GM21360 (cell line): ENCODE data around the gene ARHGEF6.

Experiments
- ATAC-seq: cut with Tn5 transposase; IDR thresholded peaks from one replicate; pipeline ENCODE4 v1.9.1; 2021; ENCODE audit warnings: mild to moderate bottlenecking, moderate library complexity; ENCODE audit not compliant: unreplicated experiment

The ARHGEF6 gene

DNA sequence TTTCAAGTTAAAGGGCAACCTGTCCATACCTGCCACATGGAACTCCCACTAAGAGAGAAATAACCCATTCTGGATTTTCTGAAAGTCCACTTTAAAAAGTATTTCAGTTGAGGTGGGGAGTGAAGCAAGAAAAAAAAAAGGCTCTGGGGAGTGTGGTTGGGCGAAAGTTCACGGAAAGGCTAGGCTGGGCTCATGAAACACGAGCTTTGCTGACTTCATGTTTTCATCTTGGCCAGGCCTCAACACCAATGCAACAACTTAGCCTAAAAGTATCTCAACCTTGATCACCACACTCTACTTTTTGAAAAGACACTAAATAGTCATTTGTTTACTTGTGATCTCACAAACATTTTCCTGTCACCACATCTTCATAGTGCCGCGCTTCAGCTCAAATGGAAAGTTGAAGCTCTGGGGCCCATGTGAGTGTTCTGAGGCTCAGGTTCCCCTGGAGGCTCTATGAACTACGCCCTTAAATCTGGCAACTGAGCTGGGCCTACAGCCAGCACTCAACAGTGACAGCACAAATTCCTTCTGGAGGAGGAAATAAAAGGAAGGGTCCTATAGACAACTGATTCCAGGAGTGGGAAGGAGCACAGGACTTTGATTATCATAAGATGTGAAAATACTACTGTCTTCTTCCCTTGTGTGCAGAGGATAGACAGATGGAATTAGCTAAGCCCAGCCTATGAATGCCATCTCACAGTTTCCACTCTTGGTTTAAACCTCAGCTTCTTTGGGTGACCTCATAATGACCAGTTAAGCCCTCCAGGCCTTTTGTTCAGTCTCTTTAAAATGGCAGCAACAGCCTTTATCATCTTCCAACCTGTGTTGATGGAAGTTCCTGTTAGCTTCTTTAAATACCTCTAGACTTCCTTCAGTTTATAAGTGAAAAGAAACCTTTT is 127.7 kb downstream of the ARHGEF6 start:
- ATAC-seq = no peak

DNA sequence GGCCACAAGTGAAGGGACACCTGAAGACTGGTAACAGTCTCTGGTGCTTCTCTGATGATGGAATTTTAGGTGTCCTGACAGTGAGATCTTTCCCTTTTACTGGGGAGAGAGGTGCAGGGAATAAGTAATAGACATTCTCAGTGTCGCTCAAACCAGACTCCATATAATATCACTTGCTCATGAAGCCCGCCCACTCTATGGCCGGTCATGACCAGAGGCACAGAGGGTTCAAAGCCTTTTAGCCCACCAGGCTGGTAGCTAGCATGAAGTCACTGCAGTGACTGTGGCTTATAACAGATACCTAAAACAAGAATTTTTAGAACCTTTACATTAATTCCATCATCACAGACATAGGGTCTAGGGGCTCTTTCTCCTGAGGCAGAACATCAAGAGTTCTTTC is 129.9 kb downstream of the ARHGEF6 start:
- no peak for ATAC-seq

DNA sequence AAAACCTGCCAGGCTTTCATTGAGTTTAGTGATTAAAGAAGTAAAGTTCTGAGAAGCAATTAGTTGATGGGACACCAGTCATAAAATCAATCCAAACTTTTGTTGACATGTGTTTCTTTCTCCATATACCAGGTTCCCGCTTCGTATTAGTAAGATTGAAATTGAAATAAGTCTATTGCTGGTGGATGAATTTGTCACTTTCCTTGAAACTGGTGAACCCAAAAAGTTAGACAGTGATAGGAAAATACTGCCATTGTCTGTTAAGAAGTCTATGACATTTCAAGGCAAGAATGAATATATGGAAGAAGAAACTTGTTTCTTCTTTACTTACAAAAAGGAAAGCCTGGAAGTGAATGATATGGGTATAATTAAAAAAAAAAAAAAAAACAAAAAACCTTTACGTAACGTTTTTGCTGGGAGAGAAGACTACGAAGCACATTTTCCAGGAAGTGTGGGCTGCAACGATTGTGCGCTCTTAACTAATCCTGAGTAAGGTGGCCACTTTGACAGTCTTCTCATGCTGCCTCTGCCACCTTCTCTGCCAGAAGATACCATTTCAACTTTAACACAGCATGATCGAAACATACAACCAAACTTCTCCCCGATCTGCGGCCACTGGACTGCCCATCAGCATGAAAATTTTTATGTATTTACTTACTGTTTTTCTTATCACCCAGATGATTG is 132.9 kb downstream of the ARHGEF6 start, which contains the start of gene CD40LG:
Gene CD40LG (plus strand): TSS at position 482 of the 684 bp plus-strand sequence. CDS start 91 bp downstream, at position 573.
- ATAC-seq = no peak

DNA sequence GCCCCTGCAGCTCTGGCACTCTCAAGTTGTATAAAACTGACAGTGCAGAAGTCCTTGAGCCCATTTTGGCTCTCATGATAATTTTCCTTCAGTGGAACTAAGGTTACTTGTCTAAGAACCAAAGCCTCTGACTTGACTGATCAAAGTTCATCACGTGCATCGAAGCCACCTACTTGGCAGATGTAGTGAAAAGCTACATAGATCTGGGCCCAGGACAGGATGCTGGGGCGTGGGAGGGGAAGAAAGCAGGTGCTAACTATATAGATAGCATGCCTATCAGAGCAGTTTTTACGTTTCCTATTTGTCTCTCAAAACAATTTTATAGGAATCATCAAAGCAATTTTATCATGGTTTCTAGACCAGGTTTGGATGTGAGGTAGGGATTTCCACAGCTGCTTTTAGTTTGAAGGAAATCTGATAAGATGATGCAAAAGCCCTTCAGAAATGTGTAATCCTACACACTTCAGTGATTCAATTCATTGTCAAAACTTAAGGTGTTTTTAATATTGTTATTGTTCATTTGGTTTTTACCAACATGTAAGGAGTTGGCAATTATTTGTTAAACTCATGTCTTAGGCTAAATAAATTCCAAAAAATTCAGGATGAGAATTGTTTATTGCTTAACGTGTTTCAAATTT is 134.0 kb downstream of the ARHGEF6 start:
- ATAC-seq = no peak

DNA sequence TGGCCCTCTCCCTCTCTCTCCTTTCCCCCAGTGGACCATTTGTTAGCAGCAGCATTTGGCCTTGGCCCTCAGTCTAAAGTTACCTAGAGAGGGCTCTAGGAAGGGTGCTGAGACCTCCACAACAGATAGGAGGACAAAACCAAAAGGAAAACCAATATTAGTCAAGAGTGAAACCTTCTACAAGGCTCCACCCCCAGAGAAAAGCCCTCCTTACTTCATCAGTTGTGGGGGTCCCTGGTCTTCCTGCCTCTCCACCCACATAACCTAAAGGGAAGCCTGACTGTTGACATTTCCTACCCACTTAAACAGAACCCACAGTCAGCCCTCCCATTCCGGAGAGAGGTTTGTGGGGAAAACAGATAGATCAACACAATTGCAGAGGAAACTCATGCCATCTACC is 137.5 kb downstream of the ARHGEF6 start:
- ATAC-seq = no peak

DNA sequence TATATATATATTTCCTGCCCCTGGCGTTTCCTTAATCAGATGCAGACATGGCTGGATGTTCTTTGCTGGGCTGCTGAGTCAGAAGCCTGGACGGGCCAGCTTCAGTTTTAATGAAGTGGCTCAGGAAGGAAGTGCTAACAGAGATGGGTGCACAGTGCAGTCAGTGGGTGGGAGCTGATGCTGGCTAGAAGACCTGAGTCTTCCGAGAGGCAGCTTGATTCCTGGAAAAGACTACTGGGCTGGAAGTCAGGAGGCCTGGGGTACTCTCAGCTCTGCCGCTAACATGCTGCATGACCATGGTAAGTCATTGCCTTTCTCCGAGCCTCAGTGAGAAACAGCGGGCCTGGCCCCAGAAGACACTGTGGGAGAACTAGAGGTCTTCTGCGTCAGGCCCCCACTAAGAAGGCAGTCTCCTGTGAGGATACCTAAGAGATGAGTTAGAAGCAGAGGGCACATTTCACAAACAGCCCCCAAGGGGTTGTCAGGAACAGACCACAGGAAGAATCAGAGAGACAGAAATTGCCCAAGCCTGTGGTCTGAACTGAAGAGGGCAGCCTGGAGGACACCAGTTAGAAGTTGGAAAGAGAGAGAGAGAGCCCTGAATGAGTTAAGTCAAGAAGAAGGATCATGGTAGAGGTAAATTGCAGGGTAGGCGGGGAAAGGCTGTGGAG is 141.1 kb downstream of the ARHGEF6 start:
- no peak for ATAC-seq

DNA sequence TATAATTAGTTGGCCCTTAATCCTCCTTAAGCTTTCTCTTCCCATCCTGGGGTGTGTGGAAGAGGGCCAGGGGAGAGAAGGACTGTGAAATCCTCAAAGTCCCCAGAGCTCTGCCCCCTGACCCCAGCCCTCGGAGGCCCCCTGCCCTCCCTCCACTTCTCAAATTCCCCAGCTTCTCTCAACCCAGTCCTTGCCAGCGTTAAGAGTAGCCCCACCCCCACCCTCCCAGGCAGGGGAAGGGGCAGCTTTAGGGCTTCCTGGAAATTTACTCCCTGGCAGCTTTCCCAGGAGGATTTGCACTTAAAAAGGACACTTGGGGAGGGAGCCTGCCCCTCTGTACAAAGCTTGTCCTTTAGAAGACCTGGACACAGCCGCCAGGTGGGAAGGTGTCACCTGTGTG is 144.6 kb downstream of the ARHGEF6 start:
- no peak for ATAC-seq

DNA sequence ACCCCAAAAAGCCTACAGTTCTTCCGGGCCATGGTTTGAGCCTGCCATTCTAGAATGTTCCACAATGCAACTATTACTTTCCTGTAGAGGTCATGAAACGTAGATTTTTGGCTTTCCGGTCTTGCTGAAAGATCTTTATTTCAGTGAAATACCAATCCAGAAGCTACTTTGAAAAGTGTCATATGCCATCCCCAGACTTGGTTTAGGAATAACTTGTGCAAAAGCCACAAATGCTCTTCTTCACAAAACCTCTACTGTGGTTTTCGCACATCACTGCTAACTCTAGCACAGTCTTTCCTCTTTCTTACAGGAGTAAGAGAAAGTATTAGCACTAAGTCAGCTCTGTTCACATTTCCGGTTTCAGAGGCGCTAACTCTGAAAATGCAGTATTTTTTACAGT is 145.5 kb downstream of the ARHGEF6 start:
- no peak for ATAC-seq

DNA sequence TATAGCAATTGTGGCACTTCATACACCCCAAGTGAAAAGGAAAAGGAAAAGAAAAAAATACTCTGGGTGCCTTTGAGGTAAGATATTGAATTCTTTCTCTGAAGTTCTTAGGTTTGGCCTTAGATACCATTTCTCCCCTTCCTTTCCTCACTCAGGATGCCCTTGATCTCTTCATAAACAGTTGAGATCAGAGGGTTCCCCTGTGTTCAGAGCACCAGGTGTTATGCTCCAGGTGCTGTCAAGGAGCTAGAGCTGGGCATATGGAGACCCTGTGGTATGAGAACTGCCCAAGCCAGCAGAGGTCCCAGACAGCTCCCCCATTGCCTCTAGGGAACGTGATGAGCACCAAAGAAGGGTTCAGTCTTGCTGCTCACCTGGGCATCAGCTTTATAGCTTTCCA is 149.9 kb downstream of the ARHGEF6 start:
- ATAC-seq = no peak

DNA sequence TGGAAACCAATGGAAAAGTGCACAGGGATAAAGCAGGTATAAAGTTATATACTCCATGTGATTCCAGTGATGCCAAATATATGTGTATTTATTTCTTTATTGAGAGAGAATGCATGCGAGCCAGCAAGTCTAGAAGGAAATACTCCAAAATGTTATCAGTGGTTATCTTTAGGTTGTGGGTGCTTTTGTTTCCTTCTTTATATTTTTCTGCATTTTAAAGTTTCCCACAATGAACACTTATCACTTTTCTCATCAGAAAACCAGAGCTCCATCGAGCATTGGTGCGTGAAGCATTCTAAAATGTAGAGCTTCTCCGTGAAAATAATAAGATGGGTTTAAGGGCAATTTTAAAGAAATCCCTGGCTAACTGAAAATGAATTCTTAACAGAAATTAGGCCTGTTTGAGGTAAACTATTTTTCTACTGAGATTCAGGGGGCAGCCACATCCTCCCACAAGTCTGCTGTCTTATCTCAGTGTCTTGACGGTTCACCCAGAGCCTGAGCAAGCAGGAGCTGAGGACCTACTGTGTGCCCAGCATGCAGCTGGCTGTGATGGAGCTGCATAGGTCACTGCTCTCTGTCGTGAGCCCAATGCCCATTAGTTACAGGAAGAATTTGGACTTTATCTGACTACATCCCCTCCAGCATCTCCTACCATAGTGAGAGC is 151.5 kb downstream of the ARHGEF6 start:
- no peak for ATAC-seq

DNA sequence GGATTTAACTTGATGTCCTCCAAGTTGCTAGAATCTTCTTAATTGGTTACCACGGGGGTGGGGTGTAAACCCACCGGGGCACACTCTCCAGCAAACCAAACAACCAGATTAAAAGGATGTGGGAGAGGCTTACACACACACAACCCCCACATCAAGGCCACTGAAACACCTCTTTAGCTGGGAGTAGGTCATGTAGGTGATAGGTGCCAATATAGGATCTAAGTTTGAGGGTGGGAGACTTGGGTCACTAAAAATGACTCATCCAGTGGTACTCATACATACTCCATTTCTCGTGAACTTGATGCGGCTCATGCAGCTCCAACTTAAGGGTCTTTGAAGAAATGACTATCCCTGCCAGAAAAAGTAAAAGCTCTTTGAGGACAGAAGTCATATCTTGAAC is 153.3 kb downstream of the ARHGEF6 start:
- no peak for ATAC-seq

DNA sequence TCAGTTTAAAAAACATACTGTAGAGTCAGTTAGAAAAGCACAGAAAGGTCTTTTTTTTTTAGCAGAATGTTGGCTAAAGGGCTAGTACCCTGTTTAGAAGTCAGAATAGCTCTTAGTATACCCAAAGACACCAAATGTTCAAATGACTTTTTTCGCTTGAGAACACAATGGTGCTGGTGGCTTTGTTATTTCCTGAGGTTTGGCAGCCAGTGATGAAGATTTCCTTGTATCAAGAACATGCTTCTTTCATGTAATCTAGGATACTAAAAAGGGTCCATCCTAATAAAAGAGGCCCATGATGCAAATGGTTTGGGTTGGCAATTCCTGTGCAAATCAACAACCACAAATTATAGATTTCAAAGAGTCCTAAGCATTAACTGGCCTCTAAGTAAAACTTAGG is 153.8 kb downstream of the ARHGEF6 start:
- ATAC-seq = no peak

DNA sequence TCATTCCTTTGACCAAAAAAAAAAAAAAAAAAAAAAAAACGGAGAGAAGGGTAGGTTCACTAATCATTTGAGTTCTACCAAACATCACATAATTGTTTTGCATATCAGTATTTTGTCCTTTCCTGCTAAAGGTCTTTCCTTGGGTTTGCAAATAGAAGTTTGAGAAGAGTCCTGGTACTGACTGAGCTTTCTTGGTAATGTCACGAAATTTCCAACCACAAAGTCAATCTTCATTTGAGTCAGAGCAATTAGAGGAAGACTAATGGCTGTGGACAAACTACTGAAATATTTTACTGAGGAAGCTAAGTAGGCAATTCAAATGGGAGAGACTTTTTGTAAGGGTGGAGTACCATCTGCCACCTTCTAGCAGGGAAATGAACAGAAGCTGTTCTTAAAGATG is 154.5 kb downstream of the ARHGEF6 start:
- ATAC-seq = no peak

DNA sequence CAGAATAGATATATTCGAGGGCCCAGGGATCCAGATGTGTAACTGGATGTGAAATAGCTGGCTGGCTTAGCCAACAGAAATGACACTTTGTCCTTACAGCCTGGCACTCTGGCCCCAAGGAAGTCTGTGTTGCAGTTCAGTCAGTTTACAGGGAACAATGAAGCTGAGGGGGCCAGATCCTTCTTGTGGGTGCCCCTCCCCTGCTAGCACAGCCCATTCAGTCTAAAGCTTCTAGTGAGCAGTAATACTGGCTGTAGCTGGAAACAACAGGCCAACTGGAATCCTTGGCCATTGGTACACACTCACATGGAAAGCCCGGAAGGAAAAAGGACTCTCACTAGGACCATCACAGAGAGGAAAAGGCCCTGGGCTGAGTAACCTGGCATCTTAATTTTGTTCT is 155.5 kb downstream of the ARHGEF6 start:
- ATAC-seq = no peak

DNA sequence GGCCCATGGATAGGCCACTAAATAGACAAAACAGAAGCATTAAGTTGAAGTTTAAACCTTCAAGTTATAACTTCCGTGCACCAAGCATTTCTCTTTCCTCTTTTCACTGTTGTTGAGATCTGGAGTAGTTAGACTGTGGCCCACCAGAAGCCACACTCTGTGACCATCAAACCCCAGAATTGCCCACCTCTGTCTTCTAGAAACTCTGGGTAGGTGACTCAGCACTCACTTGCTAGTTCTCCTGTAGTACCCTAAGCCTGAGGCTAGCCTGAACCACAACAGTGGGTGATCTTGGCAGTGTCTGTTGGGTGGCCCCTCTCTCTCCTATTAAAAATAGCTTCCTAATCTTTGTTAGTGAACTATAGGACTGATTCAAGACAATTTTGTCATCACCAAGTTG is 157.3 kb downstream of the ARHGEF6 start:
- no peak for ATAC-seq

DNA sequence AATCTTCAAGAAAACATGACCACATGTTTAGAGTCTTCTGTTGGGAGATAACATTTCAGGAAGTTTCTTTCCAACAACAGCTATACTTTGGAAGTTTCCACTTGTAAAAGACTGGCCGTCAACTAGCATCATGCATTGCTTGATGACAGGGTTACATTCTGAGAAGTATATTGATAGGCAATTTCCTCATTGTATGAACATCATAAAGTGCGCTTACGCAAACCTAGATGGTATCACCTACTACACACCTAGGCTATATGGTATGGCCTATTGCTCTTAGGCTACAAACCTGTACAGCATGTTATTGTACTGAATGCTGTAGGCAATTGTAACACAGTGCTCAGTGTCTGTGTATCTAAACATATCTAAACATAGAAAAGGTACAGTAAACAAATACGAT is 158.2 kb downstream of the ARHGEF6 start:
- ATAC-seq = no peak

DNA sequence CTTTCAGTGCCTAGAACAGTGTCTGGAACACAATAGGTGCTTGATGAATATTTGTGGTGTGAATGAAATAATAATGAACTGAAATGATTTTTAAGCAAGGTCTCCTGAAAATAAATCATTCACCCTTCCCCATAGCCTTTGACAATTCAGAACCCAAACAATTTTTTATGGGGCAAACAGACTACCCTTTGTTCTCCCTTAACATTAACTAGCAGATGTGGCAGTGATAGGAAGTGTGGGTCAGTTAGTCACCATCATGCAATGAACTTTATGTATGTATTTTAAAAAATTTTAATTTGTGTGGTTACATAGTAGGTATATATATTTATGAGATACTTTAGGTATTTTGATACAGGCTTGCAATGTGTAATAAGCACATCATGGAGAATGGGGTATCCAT is 160.0 kb downstream of the ARHGEF6 start:
- no peak for ATAC-seq

DNA sequence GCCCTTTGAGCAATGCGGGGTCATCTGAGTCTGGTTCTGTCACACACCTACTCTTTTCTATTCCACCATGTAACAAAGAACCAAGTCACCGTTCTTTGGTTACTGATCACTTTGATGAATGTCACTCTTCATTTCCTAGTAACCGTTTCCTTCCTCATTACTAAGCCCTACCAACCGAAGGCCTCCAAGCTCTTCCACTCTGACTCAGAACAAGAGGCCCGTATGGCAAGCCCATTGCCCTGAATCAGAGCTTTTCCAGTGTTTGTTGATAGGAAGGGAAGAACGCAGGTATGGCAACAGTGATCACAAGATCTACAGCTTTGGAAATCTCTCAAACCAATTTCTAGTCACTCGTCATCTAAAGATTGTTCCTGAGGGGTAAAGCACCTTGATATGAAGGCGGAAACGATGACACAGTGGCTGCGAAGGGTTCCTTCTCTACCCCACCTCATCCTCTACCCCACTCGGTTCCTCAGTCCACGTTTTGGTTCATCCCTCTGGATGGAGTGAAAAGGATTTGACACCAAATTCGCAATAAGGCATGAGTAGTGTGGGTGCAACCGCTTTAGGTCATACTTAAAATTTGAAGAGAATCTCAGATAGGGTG is 160.7 kb downstream of the ARHGEF6 start:
- no peak for ATAC-seq

DNA sequence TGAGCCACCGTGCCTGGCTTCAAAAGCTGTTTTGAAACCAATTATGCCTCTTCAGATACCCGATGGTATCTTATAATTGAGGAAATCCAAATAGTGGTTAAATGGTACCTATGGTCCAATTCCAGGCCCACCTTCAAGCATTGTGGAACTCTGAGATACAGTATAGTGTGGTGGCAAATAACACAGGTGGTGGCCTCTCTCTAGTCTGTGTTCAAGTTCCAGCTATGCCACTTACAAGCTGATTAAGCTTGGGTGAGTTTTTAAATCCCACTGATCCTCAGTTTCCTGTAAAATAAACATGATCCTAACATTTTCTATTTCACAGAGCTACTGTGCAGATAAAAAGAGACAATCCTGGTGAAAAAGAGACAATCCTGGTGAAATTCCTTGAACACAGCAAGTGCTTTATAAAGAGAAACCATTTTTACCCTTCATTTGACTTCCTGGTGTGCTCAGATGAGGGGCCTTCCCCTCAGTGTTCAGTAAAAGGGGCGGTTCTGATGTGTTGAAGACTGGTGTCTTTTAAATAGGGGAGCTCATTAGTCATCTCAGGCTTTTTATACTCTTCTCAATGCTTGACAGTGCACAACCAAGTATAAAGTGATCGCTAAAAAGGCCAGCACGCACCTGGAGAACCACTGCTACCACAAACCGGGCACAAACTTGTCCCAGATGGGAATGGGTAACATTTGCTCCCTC is 163.6 kb downstream of the ARHGEF6 start:
- peak; percentile 88 for ATAC-seq
